Measurements from ENCODE around the gene COPA.
A peak's percentile ranks its signal among the peaks of the same experiment; 100 is the strongest.

Gene COPA

GRCh38 chr1:160363010-160363409 is 20.0 kb upstream of the COPA start:
- no peak for DNase-seq (ENCODE audit: low read depth in 1 of 2, low spot score in 1 of 2)

- DNase-seq (ENCODE audit: low read depth in 1 of 2, low spot score in 1 of 2) = no peak
These were observed 19.3 kb upstream of the COPA start for GRCh38 chr1:160362168-160362957.

DNA sequence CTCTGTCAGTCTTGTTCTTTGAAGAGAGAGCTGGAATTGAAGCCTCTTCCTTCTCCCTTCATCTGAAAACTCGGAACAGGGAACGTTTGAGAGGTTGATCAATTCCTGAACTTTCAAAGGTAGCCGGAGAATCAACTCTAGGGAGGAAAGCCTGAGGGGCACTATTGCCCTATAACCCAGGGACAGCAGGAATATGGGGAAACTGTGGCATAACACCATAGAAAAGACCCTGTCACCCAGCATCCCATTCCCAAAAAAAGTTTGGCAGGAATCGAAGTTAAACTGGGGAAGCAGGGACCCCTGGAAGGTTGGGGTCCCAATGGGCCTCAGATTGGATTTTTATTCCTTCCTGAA is 18.7 kb upstream of the COPA start:
- no peak for DNase-seq (ENCODE audit: low read depth in 1 of 2, low spot score in 1 of 2)

- no peak for DNase-seq (ENCODE audit: low read depth in 1 of 2, low spot score in 1 of 2)
These were observed 18.1 kb upstream of the COPA start for GRCh38 chr1:160361199-160361598.

DNA sequence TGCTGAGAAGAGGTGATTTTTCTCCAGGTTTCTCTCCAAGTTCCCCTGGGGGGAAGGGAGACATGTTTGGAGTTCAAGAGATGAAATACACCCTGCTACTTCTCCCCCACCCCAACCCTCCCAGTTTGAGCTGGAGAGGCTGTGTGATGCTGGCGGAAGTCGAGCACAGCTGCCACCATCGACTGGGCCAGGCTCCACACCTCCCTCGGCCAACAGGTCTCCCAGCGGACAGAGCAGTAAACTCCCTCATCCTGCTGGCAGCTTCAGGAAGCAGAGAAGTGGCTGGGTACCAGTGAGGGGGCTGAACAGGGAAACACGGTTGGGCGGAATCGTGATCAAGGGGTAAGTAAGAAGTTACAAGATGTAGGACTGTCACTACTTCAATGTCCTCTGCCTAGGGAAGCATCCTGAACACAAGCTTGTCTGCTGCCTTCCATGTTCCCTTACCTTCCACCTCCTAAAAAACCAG is 17.2 kb upstream of the COPA start:
- no peak for DNase-seq (ENCODE audit: low read depth in 1 of 2, low spot score in 1 of 2)

DNA sequence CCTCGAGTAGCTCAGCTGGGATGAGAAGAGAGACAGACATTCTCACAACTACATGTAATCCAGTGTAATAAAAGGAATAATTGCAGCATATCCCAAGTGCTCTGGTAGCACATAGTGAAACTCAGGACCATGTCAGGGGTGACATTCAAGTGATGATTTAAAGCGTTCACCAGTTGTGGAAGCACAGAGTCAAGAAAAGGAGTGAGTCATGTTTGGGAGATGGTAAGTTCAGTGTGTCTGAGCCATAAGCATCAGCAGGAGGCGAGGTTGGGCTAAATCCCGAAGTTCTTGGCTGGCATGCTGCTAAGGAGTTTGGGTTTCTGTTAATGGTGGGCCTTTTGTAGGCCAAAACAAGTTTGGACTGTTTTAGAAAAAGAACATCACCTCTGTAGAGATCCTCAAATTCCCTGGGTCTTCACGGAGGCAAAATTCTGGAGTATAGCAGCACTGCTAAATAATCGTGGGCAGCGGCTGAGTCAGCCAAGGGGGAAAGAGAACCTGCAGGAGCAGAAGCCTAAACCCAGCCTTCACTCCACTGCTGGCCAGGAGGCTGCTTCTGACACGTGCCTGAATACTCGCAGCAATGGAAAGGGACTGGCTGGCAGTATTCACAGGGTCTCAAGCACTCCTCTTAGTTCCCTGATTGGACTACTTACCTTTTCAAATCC is 16.6 kb upstream of the COPA start:
- no peak for DNase-seq (ENCODE audit: low read depth in 1 of 2, low spot score in 1 of 2)

DNA sequence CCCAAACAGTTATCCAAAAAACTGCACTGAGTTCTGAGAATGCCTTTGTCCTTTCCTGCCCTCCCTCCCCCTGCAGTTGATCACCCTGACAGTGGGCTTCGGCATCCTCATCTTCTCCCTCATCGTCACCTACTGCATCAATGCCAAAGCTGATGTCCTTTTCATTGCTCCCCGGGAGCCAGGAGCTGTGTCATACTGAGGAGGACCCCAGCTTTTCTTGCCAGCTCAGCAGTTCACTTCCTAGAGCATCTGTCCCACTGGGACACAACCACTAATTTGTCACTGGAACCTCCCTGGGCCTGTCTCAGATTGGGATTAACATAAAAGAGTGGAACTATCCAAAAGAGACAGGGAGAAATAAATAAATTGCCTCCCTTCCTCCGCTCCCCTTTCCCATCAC is 15.0 kb upstream of the COPA start:
- no peak for DNase-seq (ENCODE audit: low read depth in 1 of 2, low spot score in 1 of 2)

DNA sequence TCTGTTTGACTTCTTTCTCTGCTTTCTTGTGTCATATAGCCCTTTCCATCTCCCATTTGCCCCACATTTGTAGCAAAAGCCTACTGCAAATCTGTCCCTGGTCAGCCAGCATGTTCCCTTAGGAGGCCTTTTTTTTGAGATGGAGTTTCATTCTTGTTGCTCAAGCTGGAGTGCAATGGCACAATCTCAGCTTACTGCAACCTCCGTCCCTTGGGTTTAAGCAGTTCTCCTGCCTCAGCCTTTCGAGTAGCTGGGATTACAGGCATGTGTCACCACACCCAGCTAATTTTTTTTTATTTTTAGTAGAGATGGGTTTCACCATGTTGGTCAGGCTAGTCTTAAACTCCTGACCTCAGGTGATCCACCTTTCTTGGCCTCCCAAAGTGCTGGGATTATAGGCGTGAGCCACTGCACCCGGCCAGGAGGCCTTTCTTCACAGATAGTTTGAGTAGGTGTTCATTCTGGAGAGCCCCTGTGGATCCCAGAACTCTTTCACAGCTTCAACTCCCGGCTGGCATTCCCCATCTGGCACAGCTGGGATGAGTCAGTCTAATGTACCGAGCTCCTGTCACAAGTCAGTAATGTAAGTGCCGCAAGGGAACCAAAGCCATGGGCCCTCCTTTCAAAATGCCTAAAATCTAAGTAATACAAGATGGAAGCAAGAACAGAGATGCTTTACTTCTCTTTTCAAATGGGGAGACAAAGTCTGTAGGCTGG is 14.4 kb upstream of the COPA start:
- DNase-seq (ENCODE audit: low read depth in 1 of 2, low spot score in 1 of 2) = no peak

GRCh38 chr1:160354388-160354985 is 11.4 kb upstream of the COPA start:
- peak in 1 of 2 donors; percentile 7 for DNase-seq (ENCODE audit: low read depth in 1 of 2, low spot score in 1 of 2)

DNA sequence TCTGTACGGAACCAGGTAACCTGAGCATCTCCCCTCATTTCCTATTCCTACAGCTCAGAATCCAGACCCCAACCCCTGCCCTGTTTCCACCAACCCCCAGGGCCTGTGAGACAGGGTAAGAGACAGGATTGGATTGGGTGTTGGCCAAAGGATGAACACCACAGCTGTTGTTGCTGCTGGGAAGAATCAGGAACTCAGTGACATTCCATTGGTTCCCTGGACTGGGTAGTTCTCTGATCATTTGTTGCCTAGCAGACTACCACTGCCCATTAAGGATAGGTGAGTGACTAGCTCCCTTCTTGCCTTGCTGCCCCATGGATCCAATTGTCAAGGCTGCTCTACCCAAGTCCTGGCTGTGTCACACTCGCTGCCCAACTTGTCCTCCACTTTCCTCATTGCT is 10.2 kb upstream of the COPA start:
- no peak for DNase-seq (ENCODE audit: low read depth in 1 of 2, low spot score in 1 of 2)

GRCh38 chr1:160352555-160352954 is 9.5 kb upstream of the COPA start:
- no peak for DNase-seq (ENCODE audit: low read depth in 1 of 2, low spot score in 1 of 2)

- no peak for DNase-seq (ENCODE audit: low read depth in 1 of 2, low spot score in 1 of 2)
These were observed 8.6 kb upstream of the COPA start for GRCh38 chr1:160351629-160352028.

DNA sequence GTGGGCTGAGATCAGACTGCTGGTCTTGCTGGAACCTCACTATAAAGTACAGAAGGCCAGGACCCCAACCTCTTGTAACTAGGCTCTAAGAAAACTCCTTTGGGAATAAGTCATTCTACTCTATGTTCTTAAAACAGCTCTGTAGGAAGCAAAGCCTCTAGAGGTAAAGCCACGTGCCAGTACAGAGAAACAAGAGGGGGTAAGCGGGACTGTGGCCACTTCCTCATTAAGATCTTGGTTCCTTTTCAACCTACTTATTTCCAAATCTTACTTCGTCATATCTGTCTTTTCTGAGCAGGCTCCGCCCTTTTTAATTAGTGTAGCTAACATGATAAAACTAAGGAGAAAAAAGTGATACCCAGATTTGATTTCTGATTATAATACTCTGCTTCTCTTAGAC is 3.9 kb upstream of the COPA start:
- DNase-seq (ENCODE audit: low read depth in 1 of 2, low spot score in 1 of 2) = no peak

GRCh38 chr1:160346463-160346862 is 3.4 kb upstream of the COPA start:
- no peak for DNase-seq (ENCODE audit: low read depth in 1 of 2, low spot score in 1 of 2)

DNA sequence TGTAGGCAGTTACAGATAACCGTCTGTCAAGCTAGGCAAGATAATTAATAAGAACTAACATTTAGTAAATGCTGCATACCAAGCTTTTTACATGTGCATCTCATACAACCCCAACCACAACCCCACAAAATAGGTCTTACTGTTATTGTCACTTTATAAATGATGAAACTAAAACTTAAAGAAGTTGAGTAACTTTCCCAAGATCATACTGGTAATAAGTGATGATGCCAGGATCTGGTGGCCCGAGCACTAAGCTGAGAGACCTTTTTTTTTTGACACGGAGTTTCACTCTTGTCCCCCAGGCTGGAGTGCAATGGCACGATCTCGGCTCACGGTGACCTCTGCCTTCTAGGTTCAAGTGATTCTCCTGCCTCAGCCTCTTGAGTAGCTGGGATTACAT is 1.9 kb upstream of the COPA start:
- no peak for DNase-seq (ENCODE audit: low read depth in 1 of 2, low spot score in 1 of 2)

DNA sequence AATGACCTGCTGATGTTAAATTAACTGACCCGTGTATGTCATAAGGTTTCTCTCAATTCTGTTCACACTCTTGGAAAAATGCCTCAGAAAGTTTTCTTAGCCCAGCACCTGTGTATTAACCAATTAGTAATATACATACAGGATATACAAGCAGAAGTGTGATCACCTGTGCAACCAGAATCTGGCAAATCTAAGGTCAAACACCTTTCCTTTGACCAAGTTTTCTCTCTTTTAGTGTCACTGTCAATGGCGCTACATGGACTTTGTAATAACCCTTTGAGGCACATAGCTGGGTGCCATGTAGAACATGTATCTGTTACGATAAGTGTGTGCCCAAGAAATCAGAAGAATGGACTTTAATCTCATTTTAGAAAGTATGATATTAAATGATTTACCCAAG is 1.2 kb upstream of the COPA start:
- no peak for DNase-seq (ENCODE audit: low read depth in 1 of 2, low spot score in 1 of 2)

DNA sequence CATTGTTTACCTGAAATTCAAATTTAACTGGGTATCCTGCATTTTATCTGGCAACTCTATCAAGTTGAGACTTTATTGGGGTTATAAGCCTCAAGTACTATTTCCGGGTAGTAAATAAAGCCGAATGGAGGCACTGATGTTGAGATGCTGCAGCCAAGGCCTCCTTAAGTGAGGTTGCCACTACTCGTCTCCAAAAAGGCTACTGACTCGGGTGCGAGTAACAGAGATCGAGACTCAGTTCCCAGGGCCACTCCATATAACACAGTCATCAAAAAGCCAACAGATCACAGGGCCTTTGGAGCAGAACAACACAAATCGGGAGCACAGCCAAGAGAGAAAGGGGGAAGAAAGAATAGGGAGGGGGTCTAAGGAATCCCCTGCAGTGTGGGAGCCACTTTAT is 524 bp downstream of the COPA start:
- no peak for DNase-seq (ENCODE audit: low read depth in 1 of 2, low spot score in 1 of 2)

GRCh38 chr1:160340866-160341265 is 2.2 kb downstream of the COPA start:
- no peak for DNase-seq (ENCODE audit: low read depth in 1 of 2, low spot score in 1 of 2)

DNA sequence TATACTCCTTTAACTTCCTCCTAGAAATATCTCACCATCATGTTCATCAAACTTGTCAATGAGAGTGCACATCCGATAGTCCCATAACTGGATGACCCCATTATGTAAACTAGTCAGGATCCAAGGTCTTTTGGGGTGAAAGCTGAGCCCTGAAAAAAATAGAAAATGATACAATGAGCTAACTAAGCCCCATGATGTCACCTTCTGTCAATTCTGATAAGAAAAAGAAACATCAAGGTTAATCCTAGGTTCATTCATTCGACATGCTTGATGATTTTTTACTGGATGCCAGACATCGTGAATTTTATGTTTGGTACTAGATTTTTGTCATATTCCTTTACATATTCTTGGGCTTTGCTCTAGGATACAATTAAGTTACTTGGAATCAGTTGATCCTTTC is 2.9 kb downstream of the COPA start:
- no peak for DNase-seq (ENCODE audit: low read depth in 1 of 2, low spot score in 1 of 2)

GRCh38 chr1:160338580-160338979 is 4.5 kb downstream of the COPA start:
- no peak for DNase-seq (ENCODE audit: low read depth in 1 of 2, low spot score in 1 of 2)

GRCh38 chr1:160332516-160332915 is 10.5 kb downstream of the COPA start:
- DNase-seq (ENCODE audit: low read depth in 1 of 2, low spot score in 1 of 2) = no peak

GRCh38 chr1:160330119-160330518 is 12.9 kb downstream of the COPA start:
- DNase-seq (ENCODE audit: low read depth in 1 of 2, low spot score in 1 of 2) = no peak
